NCI-H2171 treated with DMSO at 0.1 percent for 48 hours (cell line): ENCODE results near the gene IQCC.
A peak's percentile ranks its signal among the peaks of the same experiment; 100 is the strongest.
"Not testable (repeated sequence)": the region's sequence is repeated elsewhere in the genome, so short reads cannot be mapped to it uniquely, and the experiment has no call there.

Source experiments
- DNase-seq: peaks from one replicate; lab custom pipeline; 2025; lab: John Stamatoyannopoulos, UW

IQCC gene

GRCh38 chr1:32205401-32206370 is at the start of gene IQCC:
Gene IQCC (plus strand): TSS chr1:32205671. CDS start chr1:32205682, 11 bp downstream.
- peak; percentile 91 for DNase-seq

- DNase-seq, result no peak
These were observed 46.3 kb upstream of the IQCC start for GRCh38 chr1:32159189-32159588.

- no peak for DNase-seq
These were observed 42.1 kb upstream of the IQCC start for GRCh38 chr1:32163405-32163804.

GRCh38 chr1:32165633-32166032 is 39.8 kb upstream of the IQCC start:
- DNase-seq, result not testable (repeated sequence)

- no peak for DNase-seq
These were observed 34.5 kb upstream of the IQCC start for GRCh38 chr1:32170991-32171390.

- DNase-seq, result no peak
These were observed 32.7 kb upstream of the IQCC start for GRCh38 chr1:32172621-32173245.

GRCh38 chr1:32178380-32179192 is 26.9 kb upstream of the IQCC start:
- DNase-seq, result no peak

GRCh38 chr1:32179193-32179442 is 26.4 kb upstream of the IQCC start:
- no peak for DNase-seq

- peak; percentile 90 for DNase-seq
These were observed 25.9 kb upstream of the IQCC start, which contains the start of gene TXLNA for GRCh38 chr1:32179443-32180185. Gene TXLNA (plus strand): TSS chr1:32179675. CDS start chr1:32180346, 671 bp downstream.

- peak; percentile 62 for DNase-seq
These were observed 25.0 kb upstream of the IQCC start for GRCh38 chr1:32180186-32181060.

- no peak for DNase-seq
These were observed 24.4 kb upstream of the IQCC start for GRCh38 chr1:32181065-32181464.

GRCh38 chr1:32181563-32181962 is 23.9 kb upstream of the IQCC start:
- DNase-seq, result no peak

GRCh38 chr1:32182060-32182459 is 23.4 kb upstream of the IQCC start:
- DNase-seq, result no peak

GRCh38 chr1:32184650-32185049 is 20.8 kb upstream of the IQCC start:
- no peak for DNase-seq

GRCh38 chr1:32186077-32186476 is 19.4 kb upstream of the IQCC start:
- no peak for DNase-seq

- DNase-seq, result no peak
These were observed 19.0 kb upstream of the IQCC start for GRCh38 chr1:32186491-32186890.

- no peak for DNase-seq
These were observed 17.6 kb upstream of the IQCC start for GRCh38 chr1:32187850-32188249.

GRCh38 chr1:32192220-32192948 is 13.1 kb upstream of the IQCC start:
- DNase-seq, result no peak

- no peak for DNase-seq
These were observed 10.5 kb upstream of the IQCC start for GRCh38 chr1:32194984-32195383.

GRCh38 chr1:32195531-32195930 is 9.9 kb upstream of the IQCC start:
- no peak for DNase-seq
